Measurements from ENCODE around the gene DGKZ. TPM values are rescaled to one million over a fixed set of nuclear protein-coding genes. Genes with fewer than 3 reads are reported as not detected.

DGKZ gene
- 63.8 and 75.5 TPM in 2 replicates for total RNA-seq

DNA sequence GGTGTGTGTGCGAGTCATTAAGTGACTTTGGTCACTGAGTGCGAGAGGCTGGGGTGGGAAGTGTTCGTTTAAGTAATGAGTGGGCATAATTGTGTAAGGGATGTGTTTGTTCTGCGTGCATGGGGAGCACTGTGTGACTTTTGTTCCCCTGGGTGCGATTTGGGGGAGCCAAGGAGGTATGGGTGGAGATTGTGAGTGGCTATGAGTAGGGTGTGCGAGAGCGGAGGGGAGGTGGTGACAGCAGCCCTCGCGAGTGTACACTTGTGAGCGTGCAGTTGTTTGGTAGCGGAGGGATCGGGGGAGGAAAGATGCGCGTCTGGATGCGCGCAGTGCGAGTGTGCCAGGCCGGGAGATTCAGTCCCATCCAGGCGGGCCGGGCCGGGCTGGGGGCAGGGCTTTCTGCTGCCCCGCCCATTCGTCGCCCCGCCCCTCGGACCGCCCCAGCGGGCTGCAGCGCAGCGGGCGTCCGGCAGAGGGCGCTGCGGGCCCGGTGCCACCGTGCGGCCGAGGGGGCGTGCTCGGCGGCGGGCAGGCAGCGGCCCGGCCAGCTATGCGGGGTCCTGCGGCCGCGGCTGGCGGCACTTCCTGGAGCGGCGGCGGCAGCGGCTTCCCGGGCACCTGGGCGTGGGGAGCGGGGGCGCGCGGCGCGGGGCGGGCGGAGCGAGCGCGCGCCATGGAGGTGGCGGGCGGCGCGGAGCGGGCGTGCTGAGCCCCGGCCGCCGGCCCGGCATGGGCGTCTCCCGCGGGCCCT is at the start of gene DGKZ:
TSS of gene DGKZ (plus strand) at position 578 of the 751 bp plus-strand sequence. CDS start 197 bp downstream, outside the sequence.

DNA sequence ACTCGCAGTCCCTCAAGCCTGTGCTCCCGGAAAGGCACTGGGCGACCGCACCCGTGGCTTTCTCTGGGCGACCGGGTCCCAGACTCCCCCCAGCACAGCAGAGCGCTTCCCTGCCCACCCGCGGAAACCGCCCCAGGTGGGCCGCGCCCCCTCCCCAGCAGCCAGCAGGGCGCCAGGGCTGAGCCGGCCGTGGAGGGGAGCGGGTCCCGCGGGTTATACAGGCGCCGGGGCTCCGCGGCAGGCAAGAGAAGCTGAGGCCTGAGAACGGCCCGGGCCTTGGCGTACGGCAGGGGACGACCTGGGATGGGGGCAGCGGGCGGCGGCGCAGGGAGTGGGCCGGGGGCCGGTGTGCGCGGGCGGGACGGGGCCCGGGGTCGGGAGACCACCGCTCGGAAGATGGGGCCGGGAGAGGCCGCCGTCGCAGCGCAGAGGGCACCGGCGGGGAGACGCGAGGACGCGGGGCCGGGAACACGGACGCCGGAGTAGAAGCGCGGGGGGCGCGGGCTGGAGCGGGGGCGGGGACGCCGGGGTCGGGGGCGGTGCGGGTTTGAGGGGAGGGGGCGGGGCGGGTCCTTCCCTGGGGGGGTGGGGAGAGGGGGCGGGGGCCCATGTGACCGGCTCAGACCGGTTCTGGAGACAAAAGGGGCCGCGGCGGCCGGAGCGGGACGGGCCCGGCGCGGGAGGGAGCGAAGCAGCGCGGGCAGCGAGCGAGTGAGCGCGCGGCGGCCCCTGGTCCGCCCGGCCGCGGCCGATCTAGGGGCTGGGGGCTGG is 34.0 kb downstream of the DGKZ start, which contains the start of gene MDK:
TSS of gene MDK (plus strand) at position 622 of the 771 bp plus-strand sequence. CDS start 389 bp downstream, outside the sequence.

DNA sequence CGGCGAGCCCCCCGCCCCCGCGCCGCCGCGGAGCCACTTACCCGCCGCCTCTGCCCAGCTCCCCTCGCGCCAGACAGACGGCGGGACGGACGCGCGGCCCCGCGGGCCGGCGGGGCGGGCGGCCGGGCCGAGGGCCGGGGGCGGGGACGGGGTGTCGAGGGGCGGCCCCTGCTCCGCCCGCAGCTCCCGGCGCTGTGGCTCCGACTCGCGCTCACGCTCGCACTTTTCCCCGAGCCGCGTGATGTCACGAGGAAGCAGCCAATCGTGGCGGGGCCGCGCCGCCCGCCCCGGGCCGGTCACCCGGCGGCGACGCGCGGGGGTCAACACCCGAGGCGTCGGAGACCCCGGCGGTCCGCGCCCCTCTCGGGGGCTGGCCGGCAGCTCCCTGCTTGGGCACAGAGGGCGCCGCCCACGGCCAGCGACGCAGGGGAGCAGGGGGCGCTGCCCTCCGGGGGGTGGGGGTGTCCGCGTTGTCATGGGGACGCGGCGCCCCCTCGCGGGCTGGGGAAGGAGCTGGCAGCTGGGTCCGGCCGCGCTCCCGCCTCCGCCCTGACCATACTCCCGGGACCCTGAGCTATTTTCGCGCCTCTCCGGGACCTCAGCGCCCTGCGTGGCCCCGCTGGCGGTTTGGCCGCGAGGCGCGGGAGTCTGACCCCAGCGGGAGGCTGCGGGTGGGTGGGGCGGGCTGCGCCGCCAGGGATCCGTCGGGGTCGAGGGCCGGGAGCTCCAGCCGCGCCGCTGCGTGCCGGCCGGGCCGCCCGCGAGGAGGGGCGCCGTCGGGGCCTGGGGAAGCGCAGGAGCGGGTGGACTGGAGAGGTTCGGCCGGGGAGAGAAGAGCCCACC is 44.5 kb downstream of the DGKZ start, which contains the start of gene CHRM4:
TSS of gene CHRM4 (minus strand) at position 199 of the 843 bp plus-strand sequence. CDS start 5,219 bp downstream, outside the sequence.

Other genes with a start within 250 kb of the DGKZ start
- gene PHF21A, start 226.0 kb upstream of the DGKZ start, total RNA-seq, result 7.4 and 15.3 TPM in 2 replicates
- 34.6 and 37.0 TPM in 2 replicates for gene CREB3L1, start 69.8 kb upstream of the DGKZ start, total RNA-seq
- 483 and 519 TPM in 2 replicates for gene MDK, start 34.2 kb downstream of the DGKZ start, total RNA-seq
- under 0.01 TPM in 1 of 2 replicates, not detected in the other for gene CHRM4, start 44.3 kb downstream of the DGKZ start, total RNA-seq
- 14.6 and 15.8 TPM in 2 replicates for gene AMBRA1, start 246.6 kb downstream of the DGKZ start, total RNA-seq